ENCODE measurements around the gene CAMSAP2. TPM values are rescaled to one million over a fixed set of nuclear protein-coding genes. Genes with fewer than 3 reads are reported as not detected.

Gene CAMSAP2
- total RNA-seq, 1 donor from 2014 or later, result 27.9 TPM

DNA sequence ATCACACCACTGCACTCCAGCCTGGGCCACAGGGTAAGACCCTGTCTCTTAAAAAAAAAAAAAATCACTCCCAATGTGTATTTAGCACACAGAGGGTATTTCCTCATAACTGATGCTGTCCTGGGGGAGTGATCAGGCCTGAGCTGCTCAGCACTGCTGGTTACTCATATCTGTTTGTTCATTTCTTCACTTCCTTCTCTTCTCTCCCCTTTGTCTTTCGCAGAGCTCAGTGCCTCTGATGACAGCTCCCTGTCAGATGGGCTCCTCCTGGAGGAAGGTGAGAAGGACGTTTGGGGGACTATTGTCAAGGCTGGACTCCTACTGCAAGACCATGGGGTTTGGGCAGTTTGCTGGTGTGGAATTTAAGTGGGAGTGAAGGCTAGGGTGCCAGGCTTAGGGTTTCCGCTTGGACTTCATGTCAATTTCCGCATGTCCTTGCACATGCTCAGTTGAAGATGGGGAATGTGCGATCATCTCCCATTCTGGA lies 169.0 kb downstream of the CAMSAP2 start:
- Mint-ChIP-seq H3K27me3 (no peaks in the 10 kb centered on the region), H3K4me3 (ENCODE audit: low read depth) (no peak overlapping the region), H3K36me3 (ENCODE audit: insufficient read depth) (peaks cover 26% of the 10 kb centered on the region), H3K27ac (no peak overlapping the region), H3K4me1 (ENCODE audit: low read depth) (peaks cover 2% of the 10 kb centered on the region), H3K9me3 (ENCODE audit: low read depth) (no peaks in the 10 kb centered on the region)
- DNase-seq (ENCODE audit: low spot score, unreplicated experiment), result no peak
- no peak for TF ChIP-seq CTCF (IDR thresholded peaks at IDR 0.05; ENCODE audit: unreplicated experiment)

DNA sequence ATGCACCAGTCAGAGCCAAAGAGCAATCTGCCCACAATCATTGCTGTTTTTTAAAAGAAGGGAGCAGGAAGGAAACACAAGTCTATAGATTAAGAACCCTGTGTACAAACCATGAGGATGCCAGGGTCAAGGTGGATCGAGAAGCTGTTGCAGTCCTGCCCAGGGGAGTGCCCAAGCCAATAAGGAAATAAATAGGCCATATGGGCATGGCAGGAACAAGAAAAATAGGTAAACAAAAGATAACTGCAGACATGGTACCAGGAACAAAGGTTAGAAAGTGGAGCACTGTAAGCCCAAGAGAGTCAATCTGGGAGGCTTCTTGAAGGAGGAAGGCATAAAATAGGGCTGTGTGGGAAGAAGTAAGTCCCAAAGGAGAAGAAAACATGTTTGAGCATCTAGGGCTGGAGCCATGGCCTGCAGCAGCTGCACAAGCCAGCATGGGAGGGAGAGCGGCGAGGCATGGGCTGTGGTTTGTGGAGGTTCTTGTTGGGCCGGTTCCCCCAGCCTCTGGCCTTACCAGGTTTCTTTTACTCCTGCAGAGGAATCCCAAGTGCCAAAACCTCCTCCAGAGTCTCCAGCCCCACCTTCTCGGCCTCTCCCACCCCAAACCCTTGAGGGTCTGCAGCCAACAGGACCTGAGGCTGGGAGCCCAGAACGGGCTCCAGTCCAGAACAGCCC lies 169.6 kb downstream of the CAMSAP2 start:
- Mint-ChIP-seq H3K36me3 (ENCODE audit: insufficient read depth) (peaks cover 23% of the 10 kb centered on the region), H3K27me3 (no peaks in the 10 kb centered on the region), H3K27ac (peak overlapping the region; percentile 12), H3K4me1 (ENCODE audit: low read depth) (peaks cover 2% of the 10 kb centered on the region), H3K9me3 (ENCODE audit: low read depth) (no peaks in the 10 kb centered on the region), H3K4me3 (ENCODE audit: low read depth) (no peak overlapping the region)
- DNase-seq (ENCODE audit: low spot score, unreplicated experiment), result no peak
- TF ChIP-seq CTCF (IDR thresholded peaks at IDR 0.05; ENCODE audit: unreplicated experiment), result no peak

DNA sequence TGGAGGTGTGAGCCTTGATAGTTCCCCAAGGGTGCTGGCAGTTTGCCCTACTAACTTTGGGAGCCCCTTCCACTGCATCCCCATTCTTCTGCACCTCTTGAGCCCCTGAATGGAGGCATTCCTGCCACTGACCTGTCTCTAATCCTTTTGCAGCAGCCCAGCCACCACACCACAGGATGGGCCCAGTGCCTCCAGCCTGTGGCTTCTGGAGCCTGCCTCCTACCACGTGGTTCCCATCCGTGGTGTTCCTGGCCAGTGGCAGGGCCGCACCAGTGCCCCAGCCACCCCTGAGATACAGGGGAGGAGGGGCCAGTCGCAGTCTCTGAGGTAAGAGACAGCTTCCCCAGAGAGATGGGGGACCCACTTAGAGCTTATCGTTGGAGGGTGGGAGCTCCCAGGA lies 170.4 kb downstream of the CAMSAP2 start:
- no peak overlapping the region for H3K27ac Mint-ChIP-seq
- no peak overlapping the region for H3K4me3 Mint-ChIP-seq (ENCODE audit: low read depth)
- no peak for DNase-seq (ENCODE audit: low spot score, unreplicated experiment)
- H3K36me3 Mint-ChIP-seq (ENCODE audit: insufficient read depth), result peaks cover 26% of the 10 kb centered on the region
- H3K4me1 Mint-ChIP-seq (ENCODE audit: low read depth), result peaks cover 2% of the 10 kb centered on the region
- no peaks in the 10 kb centered on the region for H3K9me3 Mint-ChIP-seq (ENCODE audit: low read depth)
- no peak for TF ChIP-seq CTCF (IDR thresholded peaks at IDR 0.05; ENCODE audit: unreplicated experiment)
- H3K27me3 Mint-ChIP-seq, result no peaks in the 10 kb centered on the region

GRCh38 chr1:200909757-200910239 lies 171.1 kb downstream of the CAMSAP2 start:
- Mint-ChIP-seq H3K36me3 (ENCODE audit: insufficient read depth) (peaks cover 26% of the 10 kb centered on the region), H3K9me3 (ENCODE audit: low read depth) (no peaks in the 10 kb centered on the region), H3K27me3 (no peaks in the 10 kb centered on the region), H3K27ac (no peak overlapping the region), H3K4me1 (ENCODE audit: low read depth) (peaks cover 2% of the 10 kb centered on the region), H3K4me3 (ENCODE audit: low read depth) (no peak overlapping the region)
- TF ChIP-seq CTCF (IDR thresholded peaks at IDR 0.05; ENCODE audit: unreplicated experiment), result no peak
- DNase-seq (ENCODE audit: low spot score, unreplicated experiment), result no peak

Other genes with a start within 250 kb of the CAMSAP2 start
- 7.8 and 7.9 TPM in 2 replicates for gene KIF14, start 118.1 kb upstream of the CAMSAP2 start, total RNA-seq
- gene DDX59, start 69.0 kb upstream of the CAMSAP2 start, total RNA-seq, result 19.2 and 21.6 TPM in 2 replicates
- not detected in 2 replicates for gene GPR25, start 134.1 kb downstream of the CAMSAP2 start, total RNA-seq
- gene INAVA, start 156.0 kb downstream of the CAMSAP2 start, total RNA-seq, result 82.9 and 84.2 TPM in 2 replicates